ENCODE data around the gene SKAP2. TPM values are rescaled to one million over a fixed set of nuclear protein-coding genes. Genes with fewer than 3 reads are reported as not detected.

The SKAP2 gene
- total RNA-seq, 1 donor from 2014 or later, result 12.8 TPM

DNA sequence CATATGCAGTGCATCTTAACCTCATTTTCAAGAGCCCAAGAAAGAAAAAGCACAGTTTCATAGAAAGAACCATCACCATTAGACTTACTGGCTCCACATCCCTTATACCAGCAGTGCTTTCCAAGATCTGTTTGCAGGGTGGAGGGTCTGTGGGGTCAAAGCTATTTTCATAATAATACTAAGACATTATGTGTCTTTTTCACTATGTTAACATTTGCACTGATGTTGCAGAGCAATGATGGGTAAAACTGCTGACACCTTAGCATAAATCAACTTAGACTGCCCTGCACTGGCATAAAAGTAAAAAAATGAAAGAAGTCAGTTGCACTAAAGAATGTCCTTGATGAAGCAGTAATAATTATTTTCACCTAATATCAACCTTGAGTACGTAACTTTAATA lies 166.2 kb downstream of the SKAP2 start:
- Histone ChIP-seq H3K27me3 (no peaks in the 10 kb centered on the region), H3K36me3 (no peaks in the 10 kb centered on the region), H3K4me3 (no peak overlapping the region), H3K4me1 (no peaks in the 10 kb centered on the region), H3K27ac (no peak overlapping the region), H3K9me3 (no peaks in the 10 kb centered on the region)
- no peak for DNase-seq (ENCODE audit: extremely low spot score in 2 of 2)
- TF ChIP-seq POLR2A (IDR thresholded peaks at IDR 0.05) (no peak), POLR2AphosphoS5 (IDR thresholded peaks at IDR 0.05; ENCODE audit: insufficient read depth in 1 of 2, low read depth in 1 of 2) (no peak)
- intact Hi-C loops (cut with DNase I), result no loop called here

DNA sequence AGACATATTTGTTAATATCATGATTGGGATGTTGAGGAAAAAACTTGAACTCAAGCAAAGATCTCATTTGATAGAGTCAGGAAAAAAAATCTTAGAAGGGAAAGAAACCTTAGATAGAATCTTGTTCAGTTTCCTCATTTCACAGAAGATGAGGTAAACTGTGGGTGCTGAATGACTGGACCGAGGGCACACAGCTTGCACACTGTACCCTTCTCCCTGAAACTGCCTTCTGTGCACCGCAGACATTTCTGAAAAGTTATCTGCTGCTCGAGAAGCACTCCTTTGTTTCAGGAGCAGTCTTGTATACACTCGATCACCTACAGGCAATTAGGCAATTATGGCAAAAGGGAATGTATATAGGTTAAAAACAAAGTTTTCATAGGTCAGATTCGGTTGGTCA lies 167.4 kb downstream of the SKAP2 start:
- intact Hi-C loops (cut with DNase I), result no loop called here
- no peaks in the 10 kb centered on the region for H3K4me1 ChIP-seq

DNA sequence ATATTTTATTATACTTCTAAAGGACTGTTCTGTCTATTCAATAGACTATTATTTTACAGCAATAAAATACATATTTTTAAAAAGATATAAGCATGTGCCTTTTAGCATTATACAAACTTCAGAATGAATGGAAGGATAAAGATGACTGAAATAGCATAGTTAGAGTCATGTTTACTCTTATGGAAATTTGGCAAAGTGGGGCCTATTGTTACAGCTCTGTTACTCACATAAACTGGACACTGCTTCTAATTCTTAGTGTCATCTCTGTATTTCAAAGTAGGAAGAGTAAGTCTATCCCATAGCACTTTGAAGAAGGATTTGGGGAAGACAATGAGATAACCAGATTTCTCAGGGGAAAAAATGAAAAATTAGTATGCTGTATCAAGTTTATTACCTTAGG lies 168.2 kb downstream of the SKAP2 start:
- Histone ChIP-seq H3K9me3 (no peaks in the 10 kb centered on the region), H3K4me3 (no peak overlapping the region), H3K27me3 (no peaks in the 10 kb centered on the region), H3K27ac (no peak overlapping the region), H3K36me3 (no peaks in the 10 kb centered on the region), H3K4me1 (no peaks in the 10 kb centered on the region)
- intact Hi-C loops (cut with DNase I), result no loop called here
- TF ChIP-seq, protein P1, sequence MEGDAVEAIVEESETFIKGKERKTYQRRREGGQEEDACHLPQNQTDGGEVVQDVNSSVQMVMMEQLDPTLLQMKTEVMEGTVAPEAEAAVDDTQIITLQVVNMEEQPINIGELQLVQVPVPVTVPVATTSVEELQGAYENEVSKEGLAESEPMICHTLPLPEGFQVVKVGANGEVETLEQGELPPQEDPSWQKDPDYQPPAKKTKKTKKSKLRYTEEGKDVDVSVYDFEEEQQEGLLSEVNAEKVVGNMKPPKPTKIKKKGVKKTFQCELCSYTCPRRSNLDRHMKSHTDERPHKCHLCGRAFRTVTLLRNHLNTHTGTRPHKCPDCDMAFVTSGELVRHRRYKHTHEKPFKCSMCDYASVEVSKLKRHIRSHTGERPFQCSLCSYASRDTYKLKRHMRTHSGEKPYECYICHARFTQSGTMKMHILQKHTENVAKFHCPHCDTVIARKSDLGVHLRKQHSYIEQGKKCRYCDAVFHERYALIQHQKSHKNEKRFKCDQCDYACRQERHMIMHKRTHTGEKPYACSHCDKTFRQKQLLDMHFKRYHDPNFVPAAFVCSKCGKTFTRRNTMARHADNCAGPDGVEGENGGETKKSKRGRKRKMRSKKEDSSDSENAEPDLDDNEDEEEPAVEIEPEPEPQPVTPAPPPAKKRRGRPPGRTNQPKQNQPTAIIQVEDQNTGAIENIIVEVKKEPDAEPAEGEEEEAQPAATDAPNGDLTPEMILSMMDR (IDR thresholded peaks at IDR 0.05), result no peak
- no peak for TF ChIP-seq POLR2AphosphoS5 (IDR thresholded peaks at IDR 0.05; ENCODE audit: insufficient read depth in 1 of 2, low read depth in 1 of 2)
- no peak for TF ChIP-seq POLR2A (IDR thresholded peaks at IDR 0.05)
- no peak for DNase-seq (ENCODE audit: extremely low spot score in 2 of 2)

More for the DNA sequence above, 167.4 kb downstream of the SKAP2 start:
- H3K4me3 ChIP-seq, result no peak overlapping the region
- H3K36me3 ChIP-seq, result no peaks in the 10 kb centered on the region
- H3K27ac ChIP-seq, result no peak overlapping the region
- no peaks in the 10 kb centered on the region for H3K9me3 ChIP-seq
- DNase-seq (ENCODE audit: extremely low spot score in 2 of 2), result no peak
- no peaks in the 10 kb centered on the region for H3K27me3 ChIP-seq
- TF ChIP-seq POLR2A (IDR thresholded peaks at IDR 0.05), result no peak
- TF ChIP-seq, protein P1 (IDR thresholded peaks at IDR 0.05), result no peak
- TF ChIP-seq POLR2AphosphoS5 (IDR thresholded peaks at IDR 0.05; ENCODE audit: insufficient read depth in 1 of 2, low read depth in 1 of 2), result no peak

DNA sequence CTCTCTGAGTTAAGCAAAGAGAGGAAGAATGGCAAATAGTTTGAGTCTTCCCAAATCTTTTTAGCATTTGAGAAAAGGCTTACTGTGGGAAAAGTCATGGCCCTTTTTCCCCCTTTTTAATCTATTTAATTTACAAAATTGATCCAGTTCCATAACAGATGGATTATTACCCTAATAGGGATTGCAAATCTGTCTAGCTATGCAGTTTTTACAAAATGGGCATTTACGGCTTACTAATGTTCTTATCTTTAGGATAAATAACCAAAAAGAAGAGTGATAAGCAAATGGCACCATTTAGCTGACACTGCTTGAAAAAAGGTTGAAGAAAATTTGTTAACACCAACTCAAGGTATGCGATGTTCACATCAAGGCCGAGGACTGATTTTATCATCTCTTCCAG lies 169.7 kb downstream of the SKAP2 start:
- DNase-seq (ENCODE audit: extremely low spot score in 2 of 2), result no peak
- Histone ChIP-seq H3K27ac (no peak overlapping the region), H3K36me3 (no peaks in the 10 kb centered on the region), H3K27me3 (no peaks in the 10 kb centered on the region), H3K9me3 (no peaks in the 10 kb centered on the region), H3K4me1 (no peaks in the 10 kb centered on the region), H3K4me3 (no peak overlapping the region)
- intact Hi-C loops (cut with DNase I), result no loop called here
- TF ChIP-seq POLR2A (IDR thresholded peaks at IDR 0.05), result no peak

DNA sequence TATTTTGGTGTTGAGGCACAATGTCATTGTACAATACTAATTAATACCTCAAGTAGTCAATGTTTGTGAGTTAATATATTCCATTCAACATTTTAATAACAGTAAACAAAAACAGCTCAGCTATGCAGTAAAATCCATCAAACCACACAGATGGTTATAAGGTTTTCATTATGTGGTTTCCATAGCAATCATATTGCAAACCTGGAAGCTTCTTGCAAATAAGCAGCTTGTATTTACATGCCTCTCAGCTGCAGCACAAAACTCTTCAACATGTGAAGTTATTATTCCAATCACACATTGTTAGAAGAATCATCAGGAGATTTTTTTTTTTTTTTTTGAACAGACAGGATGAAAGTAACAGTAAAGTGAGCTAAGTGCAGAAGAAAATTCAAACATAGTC lies 170.2 kb downstream of the SKAP2 start:
- H3K27ac ChIP-seq, result no peak overlapping the region
- H3K27me3 ChIP-seq, result no peaks in the 10 kb centered on the region
- DNase-seq (ENCODE audit: extremely low spot score in 2 of 2), result no peak
- no peaks in the 10 kb centered on the region for H3K9me3 ChIP-seq
- intact Hi-C loops (cut with DNase I), result no loop called here
- H3K4me3 ChIP-seq, result no peak overlapping the region
- TF ChIP-seq, protein P1 (IDR thresholded peaks at IDR 0.05), result no peak
- no peak for TF ChIP-seq POLR2AphosphoS5 (IDR thresholded peaks at IDR 0.05; ENCODE audit: insufficient read depth in 1 of 2, low read depth in 1 of 2)
- no peak for TF ChIP-seq POLR2A (IDR thresholded peaks at IDR 0.05)
- no peaks in the 10 kb centered on the region for H3K36me3 ChIP-seq
- H3K4me1 ChIP-seq, result no peaks in the 10 kb centered on the region

DNA sequence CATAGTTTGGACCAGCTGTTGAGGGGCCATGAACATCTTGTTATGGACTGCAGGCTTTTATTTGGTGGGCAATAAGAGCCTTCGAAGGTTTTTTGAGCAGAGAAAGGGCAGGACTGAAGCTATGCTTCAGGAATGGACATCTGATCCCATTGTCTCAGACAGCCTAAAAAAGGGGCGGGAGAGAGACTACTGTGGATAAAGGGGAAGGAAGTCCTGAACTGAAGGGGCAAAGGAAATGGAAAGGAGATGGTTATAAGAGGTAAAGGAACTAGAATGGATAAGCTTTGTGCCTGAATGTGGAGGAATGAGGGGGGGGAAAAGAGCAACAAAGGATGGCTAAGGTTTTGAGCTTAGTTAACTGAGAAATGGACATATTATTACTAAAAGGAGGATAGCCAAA lies 172.5 kb downstream of the SKAP2 start:
- no peak overlapping the region for H3K27ac ChIP-seq
- H3K36me3 ChIP-seq, result no peaks in the 10 kb centered on the region
- TF ChIP-seq POLR2A (IDR thresholded peaks at IDR 0.05), result no peak
- no peak for TF ChIP-seq POLR2AphosphoS5 (IDR thresholded peaks at IDR 0.05; ENCODE audit: insufficient read depth in 1 of 2, low read depth in 1 of 2)
- TF ChIP-seq, protein P1 (IDR thresholded peaks at IDR 0.05), result no peak
- no peaks in the 10 kb centered on the region for H3K4me1 ChIP-seq
- intact Hi-C loops (cut with DNase I), result no loop called here
- H3K4me3 ChIP-seq, result no peak overlapping the region
- no peaks in the 10 kb centered on the region for H3K9me3 ChIP-seq
- no peaks in the 10 kb centered on the region for H3K27me3 ChIP-seq
- DNase-seq (ENCODE audit: extremely low spot score in 2 of 2), result no peak
